KOPT-K1 (cell line): ENCODE data around the gene SMG1.
A peak's percentile ranks its signal among the peaks of the same experiment; 100 is the strongest.

Source experiments
- H3K27ac ChIP-seq: fragments of 200-600 bp; sonication (generic); 2 replicates; pipeline ENCODE4 v1.5.1; 2016; ENCODE audit warnings: antibody characterized with exemption, mild to moderate bottlenecking, low read depth, low read length; ENCODE audit not compliant: poor library complexity, severe bottlenecking
- H3K36me3 ChIP-seq: fragments of 200-600 bp; sonication (generic); 2 replicates; pipeline ENCODE4 v1.5.1; 2017; ENCODE audit warnings: antibody characterized with exemption, mild to moderate bottlenecking, low read length, moderate library complexity; ENCODE audit not compliant: insufficient read depth
- H3K9me3 ChIP-seq: fragments of 200-600 bp; sonication (generic); 2 replicates; pipeline ENCODE4 v1.5.1; 2017; ENCODE audit warnings: antibody characterized with exemption, low read length, mild to moderate bottlenecking; ENCODE audit not compliant: insufficient read depth, poor library complexity, severe bottlenecking

The SMG1 gene

GRCh38 chr16:18841833-18842525 is 84.2 kb downstream of the SMG1 start:
- H3K9me3 ChIP-seq = no peaks in the 10 kb centered on the region
- H3K36me3 ChIP-seq = peaks cover 100% of the 10 kb centered on the region
- no peak overlapping the region for H3K27ac ChIP-seq

DNA sequence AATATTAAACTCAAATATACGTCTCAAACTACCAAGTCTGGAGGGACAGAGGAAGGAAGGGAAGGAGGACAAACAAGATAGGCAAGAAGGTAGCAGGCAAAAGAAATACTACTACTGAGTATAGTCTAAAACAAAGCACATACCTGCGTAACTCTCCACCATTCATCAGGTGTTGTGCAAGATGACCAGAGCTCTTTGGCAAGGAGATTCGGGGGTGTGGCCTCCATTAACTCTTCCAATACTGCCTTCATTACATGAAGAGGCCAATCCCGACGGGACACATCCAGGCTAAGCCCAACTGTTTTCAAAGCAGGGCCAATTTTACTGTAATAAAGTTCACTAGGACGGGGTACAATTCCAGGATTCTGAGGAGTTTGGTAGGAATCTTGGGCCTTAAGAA is 86.7 kb downstream of the SMG1 start:
- peaks cover 100% of the 10 kb centered on the region for H3K36me3 ChIP-seq

DNA sequence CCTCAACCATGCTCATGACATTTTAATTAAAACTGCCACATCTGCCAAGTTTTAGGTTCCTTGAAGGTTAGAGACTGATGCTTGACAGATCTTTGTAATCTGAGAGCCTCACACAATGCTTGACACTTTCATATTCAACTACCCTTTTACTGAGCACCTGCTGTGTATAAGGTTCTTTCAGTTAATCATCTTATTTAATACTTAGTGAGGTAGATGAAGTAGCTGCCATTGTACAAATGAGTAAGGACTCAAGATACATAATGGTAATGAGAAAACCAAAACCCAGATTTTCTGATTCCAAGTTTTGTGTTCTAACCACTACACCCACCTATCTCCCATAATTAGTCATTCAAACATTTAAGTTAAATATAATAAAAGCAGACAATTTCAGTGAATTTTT is 89.5 kb downstream of the SMG1 start:
- Histone ChIP-seq H3K27ac (no peak overlapping the region), H3K36me3 (peaks cover 100% of the 10 kb centered on the region), H3K9me3 (no peaks in the 10 kb centered on the region)

More for the DNA sequence above, 86.7 kb downstream of the SMG1 start:
- H3K27ac ChIP-seq = no peak overlapping the region
- no peaks in the 10 kb centered on the region for H3K9me3 ChIP-seq

DNA sequence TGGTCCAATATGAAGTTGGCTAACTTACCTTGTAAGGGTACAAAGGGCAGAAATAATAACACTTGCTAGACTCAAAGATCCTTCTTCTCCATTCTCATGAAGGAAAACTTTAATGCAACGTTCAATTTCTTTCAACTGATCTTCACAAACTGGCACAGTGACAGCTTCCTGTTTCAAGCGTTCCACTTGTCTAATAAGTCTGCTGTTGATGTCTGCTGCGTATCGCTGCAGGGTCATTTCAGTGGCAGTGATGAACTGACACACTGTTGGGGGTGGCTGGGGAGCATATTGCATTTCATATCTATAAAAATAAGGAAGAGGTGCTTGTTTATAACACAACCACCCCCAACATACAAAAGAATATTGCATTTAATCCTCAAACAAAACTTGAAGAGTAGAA is 91.3 kb downstream of the SMG1 start:
- Histone ChIP-seq H3K36me3 (peaks cover 99% of the 10 kb centered on the region), H3K27ac (no peak overlapping the region), H3K9me3 (no peaks in the 10 kb centered on the region)

DNA sequence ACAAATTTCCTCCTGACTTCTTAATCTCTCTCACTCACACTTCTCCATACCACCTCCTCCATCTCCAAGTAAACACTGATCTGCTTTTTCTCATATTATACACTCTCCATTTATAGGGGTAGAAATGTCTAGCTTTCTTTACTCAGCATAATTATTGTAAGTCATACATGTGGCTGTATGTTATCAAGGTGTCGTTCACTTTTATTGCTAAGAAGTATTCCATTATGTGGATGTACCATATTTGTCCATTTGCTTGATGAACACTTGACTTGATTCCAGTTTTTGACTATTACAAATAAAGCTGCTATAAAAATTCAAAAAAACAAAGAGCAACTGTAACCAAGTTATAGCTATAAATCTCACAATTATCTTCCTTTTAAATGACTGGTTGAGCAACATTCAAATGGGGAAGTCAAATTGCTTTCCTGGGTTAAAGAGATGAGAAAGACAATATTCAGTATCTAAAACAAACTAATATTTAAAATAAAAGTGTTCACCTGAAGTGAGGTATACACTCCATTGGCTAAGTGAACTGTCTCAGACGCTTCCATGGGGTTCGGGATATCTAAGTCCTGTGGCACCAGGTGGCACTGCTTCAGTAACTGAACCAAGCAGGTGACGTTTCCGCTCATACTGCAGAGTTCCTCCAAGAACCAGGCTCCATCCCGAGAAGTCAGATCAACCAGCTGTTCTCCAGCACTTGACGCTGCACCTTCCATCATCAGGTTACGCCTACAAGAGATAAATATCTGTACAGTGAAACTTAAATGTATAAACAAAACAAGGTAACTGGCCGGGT is 92.3 kb downstream of the SMG1 start:
- Histone ChIP-seq H3K27ac (no peak overlapping the region), H3K36me3 (peaks cover 99% of the 10 kb centered on the region), H3K9me3 (no peaks in the 10 kb centered on the region)

DNA sequence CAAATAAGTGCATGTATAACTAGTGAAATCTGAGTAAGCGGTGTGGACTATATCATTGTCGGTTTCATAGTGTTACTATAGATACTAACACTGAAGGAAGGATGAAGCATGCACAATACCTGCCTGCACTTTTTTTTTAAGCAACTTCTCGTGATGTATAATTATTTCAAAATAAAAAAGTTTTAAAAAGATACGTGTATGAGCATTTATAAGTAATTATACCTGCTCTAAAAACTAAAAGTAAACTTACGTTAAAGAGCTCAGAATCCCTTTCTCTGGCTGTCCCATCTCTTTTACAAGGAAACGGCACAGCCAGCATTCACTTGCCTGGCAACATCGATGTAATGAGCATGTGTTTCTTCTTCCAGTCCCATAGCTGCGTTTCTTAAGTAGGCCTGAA is 93.6 kb downstream of the SMG1 start:
- Histone ChIP-seq H3K9me3 (no peaks in the 10 kb centered on the region), H3K27ac (no peak overlapping the region), H3K36me3 (peaks cover 99% of the 10 kb centered on the region)

DNA sequence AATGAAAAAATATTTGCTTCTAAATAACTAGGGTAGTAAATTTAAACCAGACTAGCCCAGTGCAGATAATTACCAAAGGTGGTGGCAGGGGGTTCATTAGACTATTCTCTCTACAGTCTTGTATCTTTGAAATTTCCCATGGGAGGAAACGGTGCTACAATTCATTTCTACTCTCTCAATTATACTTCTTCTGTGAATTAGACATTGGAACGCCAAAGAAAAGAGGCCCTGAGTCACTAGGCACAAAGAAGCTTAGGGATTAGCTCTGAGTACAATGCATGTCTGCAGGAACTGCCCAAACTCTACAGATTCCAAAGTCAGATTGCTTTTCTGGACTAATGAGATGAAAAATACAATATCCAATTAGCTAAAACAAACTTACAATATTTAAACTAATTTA is 94.2 kb downstream of the SMG1 start:
- Histone ChIP-seq H3K36me3 (peaks cover 95% of the 10 kb centered on the region), H3K27ac (no peak overlapping the region)

GRCh38 chr16:18829251-18829650 is 97.0 kb downstream of the SMG1 start:
- no peaks in the 10 kb centered on the region for H3K9me3 ChIP-seq
- H3K36me3 ChIP-seq = peaks cover 71% of the 10 kb centered on the region
- H3K27ac ChIP-seq = no peak overlapping the region

More for the DNA sequence above, 94.2 kb downstream of the SMG1 start:
- H3K9me3 ChIP-seq = no peaks in the 10 kb centered on the region

- H3K36me3 ChIP-seq = peaks cover 57% of the 10 kb centered on the region
Observed at GRCh38 chr16:18827890-18828289, 98.3 kb downstream of the SMG1 start.

DNA sequence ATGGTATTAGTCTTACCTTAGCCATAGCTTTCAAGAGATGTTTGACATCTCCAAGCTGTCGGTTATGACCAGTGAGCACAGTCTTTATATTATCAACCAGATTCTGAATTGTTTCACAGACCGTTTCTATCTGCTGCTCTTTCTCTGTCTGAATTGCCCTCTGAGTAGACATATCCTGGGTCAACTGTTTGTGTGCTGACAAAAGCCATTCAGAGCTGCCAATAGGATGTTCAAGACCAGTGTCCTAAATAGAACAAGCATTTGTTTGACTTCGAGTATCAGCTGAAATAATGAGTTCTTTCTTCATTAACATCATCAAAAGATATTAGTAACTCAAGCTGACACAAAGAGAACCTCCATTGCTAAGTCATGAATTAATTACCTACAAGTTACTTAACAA is 109.9 kb downstream of the SMG1 start:
- H3K27ac ChIP-seq = no peak overlapping the region
- no peaks in the 10 kb centered on the region for H3K9me3 ChIP-seq
- peaks cover 91% of the 10 kb centered on the region for H3K36me3 ChIP-seq

More at GRCh38 chr16:18827890-18828289, 98.3 kb downstream of the SMG1 start:
- Histone ChIP-seq H3K27ac (no peak overlapping the region), H3K9me3 (no peaks in the 10 kb centered on the region)

DNA sequence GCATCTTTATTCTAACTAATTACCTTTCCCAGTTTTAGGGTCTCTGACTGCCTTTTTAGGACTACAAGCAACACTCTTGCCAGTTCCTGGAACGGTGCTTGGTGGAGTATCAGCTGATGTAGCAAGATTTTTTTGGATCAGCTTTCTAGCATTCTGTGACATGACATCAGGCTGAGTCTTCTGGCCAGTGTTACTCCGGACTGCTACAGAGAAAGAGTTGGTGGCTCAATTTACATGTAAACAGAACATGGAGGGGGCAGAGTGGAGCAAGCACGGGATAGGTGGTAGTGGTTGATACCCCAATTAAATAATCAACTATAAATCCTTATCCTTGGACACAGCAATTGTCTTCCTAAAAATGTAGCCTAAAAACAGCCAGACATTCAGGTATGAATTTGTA is 114.3 kb downstream of the SMG1 start:
- Histone ChIP-seq H3K36me3 (peaks cover 93% of the 10 kb centered on the region), H3K9me3 (no peaks in the 10 kb centered on the region), H3K27ac (no peak overlapping the region)

DNA sequence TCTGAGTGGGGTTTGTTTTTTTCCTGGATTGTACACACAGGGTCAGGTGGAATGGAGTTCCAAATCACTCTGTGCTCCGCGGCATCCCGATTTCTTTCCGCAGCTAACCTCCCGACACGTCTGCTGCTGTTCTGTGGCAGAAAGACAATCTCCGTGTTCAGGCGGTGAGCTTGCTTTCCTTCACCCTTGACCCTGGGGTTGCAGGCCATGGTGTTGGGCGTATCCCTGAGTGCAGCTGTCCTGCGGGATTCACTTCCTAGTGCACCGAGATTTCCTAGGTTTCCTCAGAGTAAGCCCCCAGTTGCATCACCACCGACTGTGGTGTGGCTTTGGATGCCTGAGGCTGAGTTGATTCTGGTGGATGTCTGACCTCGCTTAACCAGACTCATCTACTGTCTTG is 117.0 kb downstream of the SMG1 start:
- Histone ChIP-seq H3K27ac (no peak overlapping the region), H3K36me3 (peaks cover 91% of the 10 kb centered on the region), H3K9me3 (no peaks in the 10 kb centered on the region)

DNA sequence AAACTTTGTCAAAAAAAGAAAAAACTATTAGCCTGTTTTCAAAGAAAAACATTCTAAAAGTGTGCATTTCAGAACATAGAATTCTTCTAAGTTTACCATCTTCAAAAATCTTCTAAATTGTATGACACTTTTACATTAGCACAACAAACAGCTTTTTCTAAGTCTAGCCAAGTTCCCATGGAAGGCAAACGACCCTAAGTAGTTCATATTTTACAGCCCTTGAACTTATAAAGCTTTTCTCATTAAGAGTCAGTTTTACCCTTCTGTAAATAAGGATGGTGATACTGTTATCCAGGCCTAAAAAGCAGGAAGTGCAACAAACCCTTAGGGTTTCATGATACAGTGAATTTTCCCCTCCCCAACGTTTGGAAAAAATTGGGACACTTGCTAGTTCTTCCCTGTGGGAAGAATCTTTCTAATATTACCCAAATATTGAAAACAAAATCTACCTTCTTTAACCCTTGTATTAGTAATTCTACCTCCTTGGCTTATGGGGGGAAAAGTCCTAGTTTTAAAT is 120.9 kb downstream of the SMG1 start:
- Histone ChIP-seq H3K9me3 (no peaks in the 10 kb centered on the region), H3K36me3 (peaks cover 60% of the 10 kb centered on the region), H3K27ac (peak overlapping the region; percentile 50)

- Histone ChIP-seq H3K36me3 (peaks cover 59% of the 10 kb centered on the region), H3K27ac (peak overlapping the region; percentile 50)
Observed at GRCh38 chr16:18804540-18804939, 121.7 kb downstream of the SMG1 start.

GRCh38 chr16:18803569-18804462 is 122.4 kb downstream of the SMG1 start:
- no peaks in the 10 kb centered on the region for H3K9me3 ChIP-seq
- peaks cover 59% of the 10 kb centered on the region for H3K36me3 ChIP-seq
- peak overlapping the region; percentile 50 for H3K27ac ChIP-seq

More at GRCh38 chr16:18804540-18804939, 121.7 kb downstream of the SMG1 start:
- H3K9me3 ChIP-seq = no peaks in the 10 kb centered on the region
